Urothelium cell line (cell line): ENCODE data around the gene RALBP1.
"Not testable (repeated sequence)": the region's sequence is repeated elsewhere in the genome, so short reads cannot be mapped to it uniquely, and the experiment has no call there.

Experiments used
- DNase-seq: peaks from one replicate; pipeline ENCODE4 v3.0.0; 2011; ENCODE audit warnings: low spot score, mixed read lengths
- FAIRE-seq: peaks from 2 replicates; lab custom pipeline; 2011; peaks lifted over from hg19 to GRCh38; lab: Jason Lieb, UNC

RALBP1 gene

GRCh38 chr18:9453283-9453682 is 22.0 kb upstream of the RALBP1 start:
- FAIRE-seq (no peak), DNase-seq (no peak)

- DNase-seq: no peak
- FAIRE-seq: peak; percentile 55
Observed at GRCh38 chr18:9454061-9454703, 21.1 kb upstream of the RALBP1 start.

GRCh38 chr18:9455718-9456511 is 19.4 kb upstream of the RALBP1 start:
- DNase-seq: no peak
- peak; percentile 42 for FAIRE-seq

GRCh38 chr18:9466127-9466526 is 9.2 kb upstream of the RALBP1 start:
- no peak for DNase-seq
- no peak for FAIRE-seq

GRCh38 chr18:9466846-9467245 is 8.5 kb upstream of the RALBP1 start:
- FAIRE-seq (no peak), DNase-seq (no peak)

- FAIRE-seq (no peak), DNase-seq (no peak)
Observed at GRCh38 chr18:9468998-9469397, 6.3 kb upstream of the RALBP1 start.

- DNase-seq (no peak), FAIRE-seq (no peak)
Observed at GRCh38 chr18:9469685-9470084, 5.6 kb upstream of the RALBP1 start.

GRCh38 chr18:9474108-9474982 is 968 bp upstream of the RALBP1 start:
- FAIRE-seq (peak; percentile 35), DNase-seq (peak; percentile 90)

- no peak for FAIRE-seq
- no peak for DNase-seq
Observed at GRCh38 chr18:9475643-9476591, 604 bp downstream of the RALBP1 start.

GRCh38 chr18:9476949-9477348 is 1.6 kb downstream of the RALBP1 start:
- not testable (repeated sequence) for FAIRE-seq, DNase-seq

GRCh38 chr18:9477509-9477908 is 2.2 kb downstream of the RALBP1 start:
- DNase-seq (no peak), FAIRE-seq (no peak)

GRCh38 chr18:9478545-9478944 is 3.2 kb downstream of the RALBP1 start:
- DNase-seq (no peak), FAIRE-seq (no peak)

- FAIRE-seq (no peak), DNase-seq (no peak)
Observed at GRCh38 chr18:9482790-9483189, 7.5 kb downstream of the RALBP1 start.

- no peak for FAIRE-seq
Observed at GRCh38 chr18:9483526-9483925, 8.2 kb downstream of the RALBP1 start.

GRCh38 chr18:9484856-9485255 is 9.5 kb downstream of the RALBP1 start:
- not testable (repeated sequence) for DNase-seq, FAIRE-seq

More at GRCh38 chr18:9483526-9483925, 8.2 kb downstream of the RALBP1 start:
- DNase-seq: no peak

- DNase-seq (no peak), FAIRE-seq (no peak)
Observed at GRCh38 chr18:9488538-9488937, 13.2 kb downstream of the RALBP1 start.

GRCh38 chr18:9494778-9495331 is 19.5 kb downstream of the RALBP1 start:
- DNase-seq (no peak), FAIRE-seq (no peak)

GRCh38 chr18:9495465-9495864 is 20.2 kb downstream of the RALBP1 start:
- DNase-seq (no peak), FAIRE-seq (no peak)

- no peak for FAIRE-seq
- DNase-seq: no peak
Observed at GRCh38 chr18:9495916-9496705, 20.8 kb downstream of the RALBP1 start.
